MCF 10A (cell line): ENCODE results near the gene TLE5. TPM values are rescaled to one million over a fixed set of nuclear protein-coding genes. Genes with fewer than 3 reads are reported as not detected.
"Not testable (repeated sequence)": the region's sequence is repeated elsewhere in the genome, so short reads cannot be mapped to it uniquely, and the experiment has no call there.

Source experiments
- BruUV-seq: library from RNA; stranded (reverse); fragments of 400-500 nt; replicated peaks from 2 replicates; lab custom pipeline; 2021; lab: Mats Ljungman, UMichigan
- CTCF ChIA-PET: fragments of 300-600 bp; sonication (Branson Sonifier 250); formaldehyde crosslinking; extraction: SDS; loops from one replicate; lab custom pipeline; 2021; ENCODE audit warnings: antibody characterized with exemption, inconsistent platforms; lab: Yijun Ruan, JAX
- POLR2A ChIA-PET: fragments of 300-600, 350-650 bp; sonication (Branson Sonifier 250); formaldehyde crosslinking; extraction: SDS; loops from one replicate; lab custom pipeline; 2020; ENCODE audit warnings: antibody characterized with exemption, inconsistent platforms; lab: Yijun Ruan, JAX
- DNase-seq: peaks from one replicate; pipeline ENCODE4 v3.0.0-alpha.2; 2018; ENCODE audit not compliant: unreplicated experiment
- H3K27ac Mint-ChIP-seq: one replicate; pipeline ENCODE4 v1.8.0; 2022; ENCODE audit warnings: mild to moderate bottlenecking, low read depth, mixed read lengths; ENCODE audit not compliant: unreplicated experiment
- H3K27me3 Mint-ChIP-seq: one replicate; pipeline ENCODE4 v1.8.0; 2022; ENCODE audit warnings: mixed read lengths; ENCODE audit not compliant: insufficient read depth, unreplicated experiment
- H3K36me3 Mint-ChIP-seq: one replicate; pipeline ENCODE4 v1.8.0; 2022; ENCODE audit warnings: mild to moderate bottlenecking, moderate library complexity, mixed read lengths; ENCODE audit not compliant: insufficient read depth, unreplicated experiment
- H3K4me1 Mint-ChIP-seq: one replicate; pipeline ENCODE4 v1.8.0; 2022; ENCODE audit warnings: mixed read lengths; ENCODE audit not compliant: insufficient read depth, unreplicated experiment
- H3K4me3 Mint-ChIP-seq: one replicate; pipeline ENCODE4 v1.8.0; 2022; ENCODE audit warnings: mild to moderate bottlenecking, moderate library complexity, mixed read lengths; ENCODE audit not compliant: unreplicated experiment
- H3K9me3 Mint-ChIP-seq: one replicate; pipeline ENCODE4 v1.8.0; 2022; ENCODE audit warnings: mixed read lengths; ENCODE audit not compliant: unreplicated experiment
- CTCF ChIP-seq: fragments of 200-600 bp; IDR thresholded peaks from one replicate; pipeline ENCODE4 v1.8.0; 2022; ENCODE audit warnings: antibody characterized with exemption, mild to moderate bottlenecking; ENCODE audit not compliant: unreplicated experiment
- intact Hi-C: fragments of 100-400 bp; cut with micrococcal nuclease; formaldehyde crosslinking; loops from 2 replicates; pipeline ENCODE4 v1.14.1; 2022
- total RNA-seq: library from RNA; stranded (reverse); gene quantifications from 2 replicates; pipeline ENCODE4 v1.2.3, GENCODE V29; 2022

TLE5 gene
- total RNA-seq, 1 experiment from 2014 or later: 266 TPM

- H3K9me3 Mint-ChIP-seq: no peaks in the 10 kb centered on the region
- TF ChIP-seq CTCF: no peak
- intact Hi-C loops: no loop called here
- no peaks in the 10 kb centered on the region for H3K36me3 Mint-ChIP-seq
- DNase-seq: no peak
- H3K4me1 Mint-ChIP-seq: no peaks in the 10 kb centered on the region
- H3K4me3 Mint-ChIP-seq: no peak overlapping the region
- H3K27me3 Mint-ChIP-seq: no peaks in the 10 kb centered on the region
- ChIA-PET CTCF (interaction anchor here (1.3 kb wide), 1 partner anchor 23 kb away, joined by 3 read pairs; no protein-coding TSS in a partner anchor), POLR2A (interaction anchor here (1.2 kb wide), 1 partner anchor 11 kb away, joined by 4 read pairs; no protein-coding TSS in a partner anchor)
- H3K27ac Mint-ChIP-seq: no peak overlapping the region
- no TSS peak for BruUV-seq
Measured at GRCh38 chr19:3013263-3013725, 49.0 kb downstream of the TLE5 start.

GRCh38 chr19:3012621-3013262 lies 49.6 kb downstream of the TLE5 start:
- POLR2A ChIA-PET: interaction anchor here (0.5 to 1.2 kb wide), 2 partner anchors 11 to 959 kb away, joined by 3 to 4 read pairs; no protein-coding TSS in a partner anchor
- no peaks in the 10 kb centered on the region for H3K4me1 Mint-ChIP-seq

GRCh38 chr19:3012059-3012458 lies 50.2 kb downstream of the TLE5 start:
- DNase-seq, CTCF ChIA-PET, intact Hi-C loops, H3K27me3 Mint-ChIP-seq, H3K4me1 Mint-ChIP-seq, POLR2A ChIA-PET, BruUV-seq, H3K36me3 Mint-ChIP-seq, H3K4me3 Mint-ChIP-seq, H3K9me3 Mint-ChIP-seq, H3K27ac Mint-ChIP-seq: not testable (repeated sequence)

More at GRCh38 chr19:3012621-3013262, 49.6 kb downstream of the TLE5 start:
- CTCF ChIA-PET: interaction anchor here (1.3 kb wide), 1 partner anchor 23 kb away, joined by 3 read pairs; no protein-coding TSS in a partner anchor
- no peaks in the 10 kb centered on the region for H3K36me3 Mint-ChIP-seq
- DNase-seq: no peak
- no peak for TF ChIP-seq CTCF
- no peaks in the 10 kb centered on the region for H3K9me3 Mint-ChIP-seq
- H3K27ac Mint-ChIP-seq: no peak overlapping the region
- intact Hi-C loops: no loop called here
- H3K27me3 Mint-ChIP-seq: no peaks in the 10 kb centered on the region
- H3K4me3 Mint-ChIP-seq: no peak overlapping the region
- BruUV-seq: no TSS peak

- intact Hi-C loops: no loop called here
- DNase-seq: no peak
- no peaks in the 10 kb centered on the region for H3K27me3 Mint-ChIP-seq
- no TSS peak for BruUV-seq
- H3K27ac Mint-ChIP-seq: no peak overlapping the region
- TF ChIP-seq CTCF: no peak
- no peaks in the 10 kb centered on the region for H3K4me1 Mint-ChIP-seq
- CTCF ChIA-PET: interaction anchor here (0.8 kb wide), 1 partner anchor 42 kb away, joined by 7 read pairs; no protein-coding TSS in a partner anchor
- no peaks in the 10 kb centered on the region for H3K36me3 Mint-ChIP-seq
- POLR2A ChIA-PET: interaction anchor here (0.7 kb wide), 1 partner anchor 12 kb away, joined by 3 read pairs; no protein-coding TSS in a partner anchor
- H3K9me3 Mint-ChIP-seq: no peaks in the 10 kb centered on the region
- H3K4me3 Mint-ChIP-seq: no peak overlapping the region
Measured at GRCh38 chr19:3010871-3011270, 51.4 kb downstream of the TLE5 start.
